MM.1S (cell line): ENCODE results near the gene MYBPC1.

Experiments used
- DNase-seq: peaks from one replicate; pipeline ENCODE4 v3.0.0-alpha.2; 2015
- H2AFZ ChIP-seq: fragments of 300-600 bp; sonication (generic); 2 replicates; pipeline ENCODE4 v1.6.0; 2016; ENCODE audit warnings: antibody characterized with exemption, low read length
- H3F3A ChIP-seq: fragments of 300-600 bp; sonication (generic); 2 replicates; pipeline ENCODE4 v1.6.1; 2016; ENCODE audit warnings: mild to moderate bottlenecking, antibody characterized with exemption, low read length, moderate library complexity, mixed read lengths; ENCODE audit not compliant: insufficient read depth
- H3K27ac ChIP-seq: fragments of 300-600 bp; sonication (generic); 2 replicates; pipeline ENCODE4 v1.5.1; 2016; ENCODE audit warnings: mild to moderate bottlenecking, low read length
- H3K27me3 ChIP-seq: fragments of 300-600 bp; sonication (generic); replicated peaks from 2 replicates; pipeline ENCODE4 v1.6.0; 2016; ENCODE audit warnings: low read length; ENCODE audit not compliant: insufficient read depth
- H3K36me3 ChIP-seq: fragments of 300-600 bp; sonication (generic); replicated peaks from 2 replicates; pipeline ENCODE4 v1.6.1; 2016; ENCODE audit warnings: mild to moderate bottlenecking, low read length, mixed read lengths; ENCODE audit not compliant: insufficient read depth
- H3K4me1 ChIP-seq: fragments of 300-600 bp; sonication (generic); 2 replicates; pipeline ENCODE4 v1.6.1; 2016; ENCODE audit warnings: low read length, mixed read lengths
- H3K4me2 ChIP-seq: fragments of 300-600 bp; sonication (generic); 2 replicates; pipeline ENCODE4 v1.6.0; 2016; ENCODE audit warnings: low read depth, low read length
- H3K4me3 ChIP-seq: fragments of 300-600 bp; sonication (generic); 2 replicates; pipeline ENCODE4 v1.5.1; 2016; ENCODE audit warnings: low read length, mixed read lengths
- H3K79me2 ChIP-seq: fragments of 300-600 bp; sonication (generic); 2 replicates; pipeline ENCODE4 v1.6.1; 2016; ENCODE audit warnings: mixed run types, low read length, mixed read lengths
- H3K9ac ChIP-seq: fragments of 300-600 bp; sonication (generic); 2 replicates; pipeline ENCODE4 v1.6.1; 2016; ENCODE audit warnings: low read length, mixed read lengths
- H3K9me2 ChIP-seq: fragments of 300-600 bp; sonication (generic); replicated peaks from 2 replicates; pipeline ENCODE4 v1.6.1; 2016; ENCODE audit warnings: mild to moderate bottlenecking, low read length, mixed read lengths; ENCODE audit not compliant: insufficient read depth
- H3K9me3 ChIP-seq: fragments of 300-600 bp; sonication (generic); replicated peaks from 2 replicates; pipeline ENCODE4 v1.6.1; 2016; ENCODE audit warnings: mild to moderate bottlenecking, low read length, mixed read lengths; ENCODE audit not compliant: insufficient read depth
- H4K20me1 ChIP-seq: fragments of 300-600 bp; sonication (generic); 2 replicates; pipeline ENCODE4 v1.6.1; 2016; ENCODE audit warnings: mild to moderate bottlenecking, low read length, moderate library complexity, mixed read lengths; ENCODE audit not compliant: insufficient read depth
- EZH2 ChIP-seq: fragments of 300-600 bp; sonication (generic); optimal IDR thresholded peaks from 2 replicates; pipeline ENCODE3; 2017; ENCODE audit warnings: low read depth, mild to moderate bottlenecking, antibody characterized with exemption, low read length, mixed read lengths
- EZH2phosphoT487 ChIP-seq: fragments of 300-600 bp; sonication (generic); IDR thresholded peaks from 2 replicates; pipeline ENCODE4 v1.6.1; 2018; ENCODE audit warnings: antibody characterized with exemption, low read length
- TF ChIP-seq, protein P1 (sequence below): fragments of 300-600 bp; sonication (generic); IDR thresholded peaks from 2 replicates; pipeline ENCODE4 v1.5.1; 2016; ENCODE audit warnings: antibody characterized with exemption, low read length, mixed read lengths

MYBPC1 gene

DNA sequence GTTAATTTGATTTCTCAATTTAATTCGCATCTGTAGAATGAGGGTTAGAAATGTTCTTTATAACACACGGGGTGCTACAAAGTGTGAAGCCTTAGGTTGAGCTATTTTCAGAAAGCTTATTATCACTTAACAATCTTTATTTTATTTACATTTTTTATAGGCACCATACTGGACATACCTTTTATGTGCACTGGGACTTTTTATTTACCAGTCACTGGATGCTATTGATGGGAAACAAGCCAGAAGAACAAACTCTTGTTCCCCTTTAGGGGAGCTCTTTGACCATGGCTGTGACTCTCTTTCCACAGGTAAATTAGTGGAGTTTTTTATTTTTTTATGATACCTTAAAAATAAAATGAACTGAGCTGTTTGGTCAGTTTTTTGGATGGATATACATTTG, 119.2 kb downstream of the MYBPC1 start:
- Histone ChIP-seq H4K20me1 (0 out of 2 replicates have a peak, but pooled peaks cover 4% of the 10 kb centered on the region), H3K9ac (no peak overlapping the region), H3K4me1 (peaks cover 9% of the 10 kb centered on the region), H3K4me2 (no peak overlapping the region), H3K36me3 (no peaks in the 10 kb centered on the region), H2AFZ (no peak overlapping the region), H3F3A (0 out of 2 replicates have a peak, but pooled peaks cover 3% of the 10 kb centered on the region), H3K9me2 (no peaks in the 10 kb centered on the region), H3K4me3 (no peak overlapping the region), H3K9me3 (no peaks in the 10 kb centered on the region), H3K27me3 (no peaks in the 10 kb centered on the region), H3K27ac (no peak overlapping the region), H3K79me2 (peaks cover 55% of the 10 kb centered on the region)
- TF ChIP-seq EZH2 (no peak), EZH2phosphoT487 (no peak)
- TF ChIP-seq, protein P1, sequence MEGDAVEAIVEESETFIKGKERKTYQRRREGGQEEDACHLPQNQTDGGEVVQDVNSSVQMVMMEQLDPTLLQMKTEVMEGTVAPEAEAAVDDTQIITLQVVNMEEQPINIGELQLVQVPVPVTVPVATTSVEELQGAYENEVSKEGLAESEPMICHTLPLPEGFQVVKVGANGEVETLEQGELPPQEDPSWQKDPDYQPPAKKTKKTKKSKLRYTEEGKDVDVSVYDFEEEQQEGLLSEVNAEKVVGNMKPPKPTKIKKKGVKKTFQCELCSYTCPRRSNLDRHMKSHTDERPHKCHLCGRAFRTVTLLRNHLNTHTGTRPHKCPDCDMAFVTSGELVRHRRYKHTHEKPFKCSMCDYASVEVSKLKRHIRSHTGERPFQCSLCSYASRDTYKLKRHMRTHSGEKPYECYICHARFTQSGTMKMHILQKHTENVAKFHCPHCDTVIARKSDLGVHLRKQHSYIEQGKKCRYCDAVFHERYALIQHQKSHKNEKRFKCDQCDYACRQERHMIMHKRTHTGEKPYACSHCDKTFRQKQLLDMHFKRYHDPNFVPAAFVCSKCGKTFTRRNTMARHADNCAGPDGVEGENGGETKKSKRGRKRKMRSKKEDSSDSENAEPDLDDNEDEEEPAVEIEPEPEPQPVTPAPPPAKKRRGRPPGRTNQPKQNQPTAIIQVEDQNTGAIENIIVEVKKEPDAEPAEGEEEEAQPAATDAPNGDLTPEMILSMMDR: no peak
- DNase-seq: no peak

- H4K20me1 ChIP-seq: 0 out of 2 replicates have a peak, but pooled peaks cover 4% of the 10 kb centered on the region
- TF ChIP-seq EZH2 (no peak), EZH2phosphoT487 (no peak)
- TF ChIP-seq, protein P1: no peak
- no peak overlapping the region for H3K4me2 ChIP-seq
- H2AFZ ChIP-seq: no peak overlapping the region
- H3K4me3 ChIP-seq: no peak overlapping the region
- no peaks in the 10 kb centered on the region for H3K27me3 ChIP-seq
- H3K79me2 ChIP-seq: peaks cover 45% of the 10 kb centered on the region
- DNase-seq: no peak
- H3K4me1 ChIP-seq: no peaks in the 10 kb centered on the region
- H3K9ac ChIP-seq: no peak overlapping the region
- no peaks in the 10 kb centered on the region for H3K9me3 ChIP-seq
- H3F3A ChIP-seq: 0 out of 2 replicates have a peak, but pooled peaks cover 3% of the 10 kb centered on the region
- no peak overlapping the region for H3K27ac ChIP-seq
- H3K9me2 ChIP-seq: no peaks in the 10 kb centered on the region
- H3K36me3 ChIP-seq: no peaks in the 10 kb centered on the region
These were observed 120.2 kb downstream of the MYBPC1 start for GRCh38 chr12:101714877-101715444.

DNA sequence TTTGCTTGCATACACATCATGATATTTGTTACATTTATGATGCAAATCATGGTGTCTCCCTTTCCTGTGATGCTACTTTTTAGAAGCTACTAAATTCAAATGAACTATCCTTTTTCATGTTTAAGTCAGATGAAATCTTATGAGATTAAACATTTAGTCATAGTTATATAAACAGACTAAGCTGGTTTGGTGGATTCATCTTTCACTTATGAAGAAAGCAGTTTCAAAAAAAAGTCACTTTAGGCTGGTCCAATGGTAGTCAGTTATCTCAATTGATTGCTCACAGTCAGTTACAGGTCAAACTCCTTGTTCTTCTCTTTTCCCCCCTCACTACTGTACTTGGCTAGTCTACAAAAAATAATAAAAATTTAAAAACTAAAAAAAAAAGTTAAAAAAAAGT, 124.8 kb downstream of the MYBPC1 start:
- Histone ChIP-seq H3K36me3 (no peaks in the 10 kb centered on the region; the same call in 1 of the 2 replicates), H3K79me2 (0 out of 2 replicates have a peak, but pooled peaks cover 3% of the 10 kb centered on the region), H3K4me2 (no peak overlapping the region), H3K4me3 (no peak overlapping the region), H3K9ac (no peak overlapping the region), H3F3A (0 out of 2 replicates have a peak, but pooled peaks cover 2% of the 10 kb centered on the region), H3K9me2 (no peaks in the 10 kb centered on the region), H3K27me3 (no peaks in the 10 kb centered on the region), H4K20me1 (no peaks in the 10 kb centered on the region), H3K9me3 (no peaks in the 10 kb centered on the region), H3K27ac (no peak overlapping the region), H2AFZ (no peak overlapping the region), H3K4me1 (no peaks in the 10 kb centered on the region)
- TF ChIP-seq EZH2phosphoT487 (no peak), EZH2 (no peak)
- TF ChIP-seq, protein P1: no peak
- DNase-seq: no peak
